Hematopoietic multipotent progenitor cell treated with erythropoietin and hydrocortisone succinate and interleukin-3 and kit ligand, for 8 days (in vitro differentiated cells): ENCODE data around the gene RPL29.
"Not testable (repeated sequence)": the region's sequence is repeated elsewhere in the genome, so short reads cannot be mapped to it uniquely, and the experiment has no call there.

Source experiments
- DNase-seq: peaks from one replicate; pipeline ENCODE4 v3.0.0-alpha.2; 2015

RPL29 gene

GRCh38 chr3:51995346-51996163 is at the start of gene RPL29:
Gene RPL29, minus strand, starts transcription at chr3:51995895. Its CDS starts 434 bp downstream, at chr3:51995461.
- peak; percentile 95 for DNase-seq

- DNase-seq, result no peak
Observed at GRCh38 chr3:52044869-52045619, 49.3 kb upstream of the RPL29 start.

GRCh38 chr3:52043750-52044149 is 48.1 kb upstream of the RPL29 start:
- DNase-seq, result no peak

GRCh38 chr3:52043039-52043438 is 47.3 kb upstream of the RPL29 start:
- not testable (repeated sequence) for DNase-seq

- DNase-seq, result no peak
Observed at GRCh38 chr3:52041118-52041731, 45.5 kb upstream of the RPL29 start.

GRCh38 chr3:52040600-52040999 is 44.9 kb upstream of the RPL29 start:
- DNase-seq, result no peak

- DNase-seq, result no peak
Observed at GRCh38 chr3:52039846-52040245, 44.2 kb upstream of the RPL29 start.

- DNase-seq, result no peak
Observed at GRCh38 chr3:52039426-52039825, 43.7 kb upstream of the RPL29 start.

- no peak for DNase-seq
Observed at GRCh38 chr3:52038227-52038626, 42.5 kb upstream of the RPL29 start.

- DNase-seq, result no peak
Observed at GRCh38 chr3:52037291-52037690, 41.6 kb upstream of the RPL29 start.

GRCh38 chr3:52036829-52037228 is 41.1 kb upstream of the RPL29 start:
- no peak for DNase-seq

- no peak for DNase-seq
Observed at GRCh38 chr3:52036222-52036694, 40.6 kb upstream of the RPL29 start.

- DNase-seq, result no peak
Observed at GRCh38 chr3:52034651-52035050, 39.0 kb upstream of the RPL29 start.

- DNase-seq, result no peak
Observed at GRCh38 chr3:52034212-52034611, 38.5 kb upstream of the RPL29 start.

GRCh38 chr3:52033748-52034147 is 38.1 kb upstream of the RPL29 start:
- not testable (repeated sequence) for DNase-seq

- DNase-seq, result no peak
Observed at GRCh38 chr3:52032702-52033408, 37.2 kb upstream of the RPL29 start.

GRCh38 chr3:52031896-52032295 is 36.2 kb upstream of the RPL29 start:
- DNase-seq, result no peak

GRCh38 chr3:52030714-52031310 is 35.1 kb upstream of the RPL29 start:
- no peak for DNase-seq

GRCh38 chr3:52029535-52029934 is 33.8 kb upstream of the RPL29 start:
- no peak for DNase-seq

GRCh38 chr3:52029053-52029452 is 33.4 kb upstream of the RPL29 start:
- peak; percentile 38 for DNase-seq

- no peak for DNase-seq
Observed at GRCh38 chr3:52028572-52028971, 32.9 kb upstream of the RPL29 start.

GRCh38 chr3:52026041-52026440 is 30.3 kb upstream of the RPL29 start:
- no peak for DNase-seq

- no peak for DNase-seq
Observed at GRCh38 chr3:52025453-52025852, 29.8 kb upstream of the RPL29 start.
